GM18505 (cell line): ENCODE results near the gene TMBIM4.

Experiments
- ATAC-seq: cut with Tn5 transposase; IDR thresholded peaks from one replicate; pipeline ENCODE4 v1.9.1; 2021; ENCODE audit not compliant: unreplicated experiment
- POLR2A ChIP-seq: IDR thresholded peaks from 4 replicates; pipeline ENCODE4 v1.6.1; 2011; ENCODE audit warnings: borderline replicate concordance; ENCODE audit not compliant: insufficient read depth, insufficient read length; ENCODE audit errors: extremely low read depth

The TMBIM4 gene

DNA sequence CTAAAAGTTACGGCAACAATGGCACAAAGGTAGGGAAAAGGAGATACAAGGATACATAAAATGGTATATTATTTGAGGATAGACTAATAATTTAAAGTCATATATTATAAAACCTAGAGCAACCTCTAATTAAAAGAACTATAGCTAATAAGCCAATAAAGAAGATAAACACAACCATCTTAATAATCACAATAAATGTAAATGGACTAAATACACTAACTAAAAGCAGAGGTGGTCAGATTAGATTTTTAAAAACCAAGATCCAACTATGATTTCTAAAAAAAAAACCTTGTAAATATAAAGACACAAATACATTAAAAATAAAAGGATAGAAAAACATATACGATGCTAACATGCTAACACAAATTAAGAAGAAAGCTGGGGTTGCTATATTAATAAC is 28.5 kb downstream of the TMBIM4 start:
- no peak for ATAC-seq
- TF ChIP-seq POLR2A: no peak

DNA sequence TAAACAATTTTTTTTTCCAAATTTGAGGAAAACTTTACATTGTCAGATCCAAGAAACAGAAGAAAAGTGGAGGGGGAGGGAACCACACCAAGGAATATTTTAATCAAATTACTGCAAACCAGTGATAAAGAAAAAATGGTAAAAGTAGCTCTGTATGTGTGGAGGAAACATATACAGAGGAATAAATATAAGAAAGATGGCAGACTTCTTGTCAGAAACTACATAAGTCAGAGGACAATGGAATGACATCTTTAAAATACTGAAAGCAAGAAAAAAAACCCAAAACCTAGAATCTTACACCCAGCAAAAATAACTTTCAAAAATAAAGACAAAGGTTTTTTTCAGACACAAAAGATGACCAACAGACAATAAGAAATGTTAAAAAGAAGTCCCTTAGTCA is 29.1 kb downstream of the TMBIM4 start:
- no peak for ATAC-seq
- TF ChIP-seq POLR2A: no peak

DNA sequence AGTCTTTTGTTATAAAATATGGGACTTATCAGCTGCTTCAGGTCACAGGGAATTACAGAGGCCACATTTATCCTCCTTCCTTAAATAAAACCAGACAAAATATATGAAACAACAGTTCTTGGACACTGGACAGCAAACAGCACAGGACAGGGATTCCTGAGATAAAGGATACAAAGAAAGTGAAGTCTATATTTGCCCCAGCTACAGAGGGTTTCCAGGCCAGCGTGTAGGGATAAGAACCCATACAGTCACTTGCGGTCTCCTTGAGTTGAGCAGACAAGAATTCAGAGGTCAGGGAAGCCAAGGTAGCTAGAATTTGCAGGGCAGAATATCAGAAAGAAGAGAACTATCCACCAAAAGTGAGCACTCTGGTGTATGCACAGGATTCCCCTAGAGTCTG is 30.5 kb downstream of the TMBIM4 start:
- TF ChIP-seq POLR2A: no peak
- no peak for ATAC-seq

DNA sequence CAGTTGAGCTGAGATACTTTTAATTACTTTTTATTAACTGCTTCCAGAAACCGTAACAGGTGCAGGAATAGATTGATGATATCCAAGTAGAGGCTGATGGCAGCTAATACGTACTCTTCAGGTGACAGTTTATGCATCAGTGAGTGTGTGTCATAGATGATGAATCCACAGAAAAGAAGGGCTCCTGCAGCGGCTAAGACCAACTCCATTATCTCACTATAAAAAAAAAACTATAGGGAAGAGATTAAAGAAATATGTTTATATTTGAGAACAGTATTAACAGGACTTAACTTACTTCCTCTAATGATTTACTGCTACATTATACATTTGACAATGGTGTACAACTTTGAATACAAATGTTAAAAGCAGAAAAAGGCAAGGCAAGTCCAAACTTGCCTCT is 31.9 kb downstream of the TMBIM4 start:
- ATAC-seq: no peak
- TF ChIP-seq POLR2A: no peak

DNA sequence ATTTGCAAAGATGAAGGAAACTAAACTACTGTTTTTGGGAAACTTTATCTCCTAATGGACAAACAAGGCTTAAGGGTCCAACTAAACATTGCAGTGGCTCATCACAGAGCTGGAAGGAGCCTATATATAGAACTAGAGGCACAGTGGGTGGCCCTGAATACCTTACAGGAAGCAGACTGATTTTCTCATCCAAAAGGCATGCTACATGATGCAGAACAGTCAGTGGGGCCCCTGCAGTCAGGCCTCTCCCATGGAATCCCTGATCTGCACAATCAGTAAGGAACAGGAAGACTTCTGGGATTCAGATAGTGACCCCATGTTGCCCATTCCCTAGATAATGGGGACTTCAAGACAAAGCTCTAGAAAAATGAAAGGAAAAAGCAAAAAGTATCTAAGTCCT is 37.4 kb downstream of the TMBIM4 start:
- no peak for TF ChIP-seq POLR2A
- ATAC-seq: no peak

DNA sequence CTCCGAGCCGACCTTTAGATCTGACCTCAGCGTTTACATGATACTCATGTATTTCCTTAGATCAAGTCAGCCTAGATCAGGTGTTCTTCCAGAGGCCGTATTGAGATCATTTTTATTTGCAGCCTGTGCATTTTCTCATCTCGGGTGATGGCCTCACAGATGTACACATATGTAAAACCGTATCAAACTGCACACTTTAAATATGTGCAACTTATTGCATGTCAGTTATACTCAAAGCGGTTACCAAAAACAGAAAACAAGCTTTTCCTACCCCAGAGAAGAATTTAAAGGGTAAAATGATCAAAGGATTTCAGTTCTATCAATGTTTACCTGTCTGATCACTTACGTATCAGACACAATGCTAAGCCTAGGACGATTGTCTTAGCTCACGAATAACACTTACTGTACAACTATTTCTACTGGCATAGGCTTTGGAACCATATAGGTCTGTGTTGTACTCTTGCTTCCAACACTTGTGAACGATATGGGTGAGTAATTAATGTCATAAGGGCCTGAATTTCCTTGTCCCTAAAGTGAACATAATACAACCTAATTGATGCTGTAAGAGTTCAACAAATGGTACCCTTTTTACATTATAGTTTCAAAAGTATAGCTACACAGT is 38.6 kb downstream of the TMBIM4 start:
- no peak for TF ChIP-seq POLR2A
- no peak for ATAC-seq

DNA sequence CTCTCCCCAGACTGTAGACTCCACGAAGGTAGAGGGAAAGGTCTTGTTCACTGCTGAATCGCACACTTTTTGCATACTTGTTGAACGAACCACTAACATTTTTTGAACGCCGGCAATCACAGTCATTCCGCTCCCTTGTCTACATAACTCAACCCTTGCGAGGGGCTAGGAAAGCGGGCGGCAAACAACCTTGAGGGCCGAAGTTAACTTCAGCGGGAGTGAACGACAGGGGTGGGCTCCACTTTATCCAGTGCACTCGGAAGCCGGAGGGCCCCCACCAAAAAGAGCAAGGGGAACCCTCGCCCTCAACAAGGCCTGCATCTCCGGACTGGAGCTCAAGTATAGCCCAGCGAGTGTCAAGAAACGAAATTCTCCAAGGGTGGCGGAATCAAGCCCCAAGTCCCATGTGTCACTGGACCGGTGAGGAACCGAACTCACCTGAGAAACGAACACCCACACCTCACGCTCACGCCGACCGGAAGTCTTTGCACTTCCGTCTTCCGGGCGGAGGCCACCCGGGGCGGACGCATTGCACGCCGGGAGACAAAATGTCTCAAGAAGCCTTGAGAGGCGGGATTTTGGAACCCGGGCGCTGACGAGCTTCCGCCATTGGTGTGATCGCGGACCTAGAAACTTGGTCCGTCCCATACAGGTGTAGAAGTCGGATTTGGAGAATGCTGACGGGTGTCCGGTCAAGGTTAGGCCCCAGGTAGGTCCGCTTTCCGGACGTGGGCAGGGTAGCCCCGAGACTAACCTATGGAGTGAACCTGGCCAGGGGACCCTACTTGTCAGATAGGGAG is 39.3 kb downstream of the TMBIM4 start, which contains the start of gene LLPH:
Gene LLPH (minus strand): TSS at position 484 of the 800 bp plus-strand sequence. CDS start 1,644 bp downstream, outside the sequence.
- ATAC-seq: peak; percentile 99
- TF ChIP-seq POLR2A: peak; percentile 95

DNA sequence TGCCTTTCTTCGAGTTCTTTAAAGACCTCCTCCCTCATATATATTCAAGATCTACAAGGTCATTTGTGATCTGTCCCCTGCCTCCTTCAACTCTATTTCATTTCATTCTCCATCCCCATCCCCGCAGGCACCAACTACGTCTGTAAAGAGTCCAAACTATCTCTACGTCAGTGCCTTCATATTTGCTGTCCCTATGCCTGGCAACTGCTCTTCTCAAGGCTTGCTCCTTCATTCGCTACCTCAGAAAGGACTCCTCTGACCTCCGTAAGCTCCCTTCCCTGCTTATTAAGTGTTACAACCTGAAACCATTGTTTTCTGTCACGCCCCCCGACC is 39.9 kb downstream of the TMBIM4 start:
- TF ChIP-seq POLR2A: no peak
- no peak for ATAC-seq

DNA sequence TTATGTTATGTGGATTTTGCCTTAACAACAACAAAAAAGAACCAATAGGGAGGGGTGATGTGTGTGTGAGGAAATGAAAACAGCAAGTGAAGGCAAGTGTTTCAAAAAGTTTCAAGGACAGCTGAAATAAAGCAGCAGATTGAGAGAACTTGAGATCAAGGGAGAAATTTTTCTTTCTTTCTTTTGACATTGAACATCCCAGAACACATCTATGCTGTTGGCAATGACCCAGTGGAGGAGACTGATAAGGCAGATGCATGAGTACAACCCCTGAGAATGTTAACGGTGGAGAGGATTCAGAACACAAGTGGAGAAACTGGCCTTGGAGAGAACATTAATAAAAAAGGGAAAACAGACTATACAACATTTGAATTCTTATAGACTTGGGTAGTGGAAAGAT is 42.1 kb downstream of the TMBIM4 start:
- TF ChIP-seq POLR2A: no peak
- no peak for ATAC-seq

DNA sequence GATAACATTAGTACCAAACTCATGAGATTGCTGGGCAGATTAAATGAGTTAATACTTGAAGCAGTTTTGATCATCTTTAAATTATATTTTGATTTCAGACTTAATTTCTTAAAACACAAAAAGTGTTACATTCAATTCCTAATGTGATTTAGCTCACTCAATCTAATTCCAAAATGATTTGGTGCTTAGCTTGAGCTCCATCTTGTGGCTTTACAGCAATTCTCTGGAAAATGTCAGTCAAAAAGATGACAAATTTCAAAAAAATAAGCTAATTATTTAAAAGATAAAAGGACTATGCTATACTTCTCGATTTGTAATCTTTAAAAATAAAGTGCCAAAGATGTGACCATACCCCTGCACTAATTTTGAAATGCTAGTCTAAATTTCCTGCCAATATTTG is 49.3 kb downstream of the TMBIM4 start:
- no peak for TF ChIP-seq POLR2A

DNA sequence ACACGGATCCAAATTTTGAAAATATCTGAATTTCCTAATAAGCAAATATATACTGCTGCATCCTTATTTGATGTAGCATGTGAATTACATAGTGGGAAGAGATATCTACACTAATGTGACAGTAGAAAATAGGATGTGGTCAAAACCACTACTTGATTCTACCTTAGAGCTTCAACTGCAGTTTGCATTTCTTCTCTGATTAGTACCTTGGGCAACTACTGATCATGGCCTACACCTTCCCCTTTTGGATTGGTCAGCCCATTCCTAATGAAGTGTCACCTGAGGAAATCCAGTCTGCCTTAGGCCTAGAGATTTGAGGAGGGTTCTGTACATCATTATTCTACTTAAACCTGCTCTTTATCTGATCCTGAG is 49.9 kb downstream of the TMBIM4 start:
- no peak for ATAC-seq
- TF ChIP-seq POLR2A: no peak

More for the DNA sequence above, 49.3 kb downstream of the TMBIM4 start:
- no peak for ATAC-seq

DNA sequence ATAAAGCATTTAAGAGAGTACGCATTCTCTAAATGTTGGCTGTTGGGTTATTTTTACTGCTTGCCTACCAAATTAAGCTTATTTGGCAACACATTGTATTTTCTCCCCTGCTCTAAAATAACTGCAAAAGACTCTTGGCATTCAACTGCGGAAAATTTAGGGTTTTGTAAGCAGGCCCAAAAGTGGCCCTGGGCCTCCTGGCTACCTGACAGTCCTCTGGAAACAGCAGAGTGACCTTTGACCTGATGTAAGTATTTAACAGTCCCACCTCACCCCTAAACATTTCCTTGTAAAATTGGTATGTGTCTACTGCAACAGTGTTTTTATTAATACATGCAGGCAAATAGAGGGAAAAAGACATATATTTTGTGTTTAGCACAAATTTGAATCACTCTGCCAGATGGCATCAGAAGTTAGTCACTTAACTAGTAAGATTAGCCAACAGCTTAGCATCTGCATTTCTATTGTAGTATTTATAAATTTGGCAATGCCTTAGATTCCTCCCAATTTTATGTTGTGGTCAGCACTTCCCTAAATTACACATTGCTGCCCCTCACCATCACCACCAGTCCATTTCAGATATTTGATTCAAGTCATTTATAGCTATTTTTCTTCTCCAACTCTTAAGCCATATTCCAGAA is 50.4 kb downstream of the TMBIM4 start:
- no peak for ATAC-seq
- TF ChIP-seq POLR2A: no peak

DNA sequence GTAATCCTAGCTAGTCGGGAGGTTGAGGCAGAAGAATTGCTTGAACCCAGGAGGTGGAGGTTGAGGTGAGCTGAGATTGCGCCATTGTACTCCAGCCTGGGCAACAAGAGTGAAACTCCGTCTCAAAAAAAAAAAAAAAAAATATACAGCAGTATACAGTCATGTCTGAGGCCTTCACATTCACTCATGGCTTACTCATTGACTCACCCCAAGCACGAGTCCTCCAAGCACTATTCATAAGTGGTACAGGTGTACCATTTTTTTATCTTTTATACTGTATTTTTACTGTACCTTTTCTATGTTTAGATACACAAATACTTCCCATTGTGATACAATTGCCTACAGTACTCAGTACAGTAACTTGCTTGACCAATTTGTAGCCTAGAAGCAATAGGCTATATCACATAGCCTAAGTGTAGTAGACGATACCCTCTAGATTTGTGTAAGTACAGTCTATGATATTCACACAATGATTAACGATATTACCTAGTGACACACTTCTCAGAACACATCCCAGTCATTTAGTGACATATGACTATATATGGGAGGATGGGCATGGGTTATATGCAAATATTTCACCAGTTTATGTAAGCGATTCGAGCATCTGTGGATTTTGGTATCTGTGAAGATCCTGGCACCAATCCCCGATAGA is 51.4 kb downstream of the TMBIM4 start:
- no peak for ATAC-seq
- TF ChIP-seq POLR2A: no peak
